HCT116 (cell line): ENCODE results near the gene CAPRIN1.

ENCODE experiments used
- CTCF ChIP-seq, 3 experiments: fragments of 200-600 bp in 1 of 3; sonication (generic) in 1 of 3; IDR thresholded peaks in 2 of 3; conservative IDR thresholded peaks in 1 of 3; 2 replicates each; pipeline ENCODE4 v1.5.1; 2012 to 2017; ENCODE audit warnings: low read depth in 2 of 3, low read length in 2 of 3, antibody characterized with exemption in 1 of 3, borderline replicate concordance in 1 of 3, control low read depth in 1 of 3, mild to moderate bottlenecking in 1 of 3, mixed read lengths in 1 of 3, mixed run types in 1 of 3, moderate library complexity in 1 of 3; ENCODE audit not compliant: insufficient read depth in 1 of 3
- EGR1 ChIP-seq: IDR thresholded peaks from 2 replicates; pipeline ENCODE4 v1.6.1; 2012; ENCODE audit warnings: low read depth
- EZH2 ChIP-seq: fragments of 200-600 bp; sonication (generic); IDR thresholded peaks from 2 replicates; pipeline ENCODE4 v1.6.1; 2017; ENCODE audit warnings: antibody characterized with exemption, mixed run types
- JUND ChIP-seq: IDR thresholded peaks from 2 replicates; pipeline ENCODE4 v1.6.1; 2012
- MAX ChIP-seq: IDR thresholded peaks from 2 replicates; pipeline ENCODE4 v1.6.1; 2012
- POLR2A ChIP-seq: IDR thresholded peaks from 2 replicates; pipeline ENCODE4 v1.7.0; 2011; ENCODE audit warnings: borderline replicate concordance; ENCODE audit not compliant: insufficient read depth, insufficient read length; ENCODE audit errors: extremely low read depth
- ZNF274 ChIP-seq: fragments of 200-500 bp; sonication (Bioruptor generic); IDR thresholded peaks from 2 replicates; pipeline ENCODE4 v1.6.1; 2014; ENCODE audit warnings: mild to moderate bottlenecking, low read depth, low read length, inconsistent platforms

DNA sequence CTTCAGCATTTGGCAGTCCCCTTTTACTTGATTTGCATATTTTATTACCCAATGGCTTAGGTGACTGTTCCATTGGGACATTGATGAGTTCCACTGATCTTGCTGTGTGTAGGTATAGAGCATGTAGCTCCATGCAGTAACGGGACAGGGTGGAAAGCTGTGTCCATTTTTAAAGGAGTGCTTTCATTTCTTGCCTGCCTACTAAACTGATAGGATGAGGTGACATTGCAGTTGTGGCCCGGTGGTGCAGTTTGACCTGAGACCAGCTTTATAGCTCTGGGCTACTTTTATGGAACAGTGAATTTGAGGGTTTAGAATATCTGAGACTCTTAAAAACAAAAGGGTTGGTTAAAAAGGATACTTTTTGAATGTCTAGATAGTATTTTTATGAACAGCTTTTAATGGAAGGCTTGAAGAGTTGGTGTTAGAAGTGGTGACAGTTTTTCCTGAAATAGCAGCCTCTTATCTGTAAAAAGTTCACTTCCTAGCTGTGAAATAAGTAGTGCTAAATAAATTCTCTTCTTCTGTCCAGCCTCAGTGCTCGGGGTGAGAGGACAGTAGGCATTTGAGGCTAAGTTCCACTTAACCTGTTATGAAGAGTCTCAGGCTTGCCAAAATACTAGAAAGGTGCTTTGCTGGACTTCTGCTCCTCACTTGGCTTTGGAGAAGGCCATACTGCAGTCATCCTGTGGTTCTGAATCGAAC is 80.9 kb downstream of the CAPRIN1 start:
- TF ChIP-seq POLR2A (no peak), EZH2 (no peak), CTCF (IDR thresholded peaks at IDR 0.05 in 2 of 3, conservative IDR thresholded peaks at IDR 0.05 in 1 of 3; ENCODE audit: borderline replicate concordance in 1 of 3, insufficient read depth in 1 of 3, low read depth in 2 of 3, low read length in 2 of 3) (no peak), MAX (no peak), JUND (no peak), EGR1 (no peak), ZNF274 (no peak)
